HG03521 (cell line): ENCODE data around the gene SNORC.
"Not testable (repeated sequence)": the region's sequence is repeated elsewhere in the genome, so short reads cannot be mapped to it uniquely, and the experiment has no call there.

Source experiments
- ATAC-seq: cut with Tn5 transposase; IDR thresholded peaks from one replicate; pipeline ENCODE4 v1.9.1; 2021; ENCODE audit warnings: mild to moderate bottlenecking, moderate library complexity; ENCODE audit not compliant: unreplicated experiment

The SNORC gene

DNA sequence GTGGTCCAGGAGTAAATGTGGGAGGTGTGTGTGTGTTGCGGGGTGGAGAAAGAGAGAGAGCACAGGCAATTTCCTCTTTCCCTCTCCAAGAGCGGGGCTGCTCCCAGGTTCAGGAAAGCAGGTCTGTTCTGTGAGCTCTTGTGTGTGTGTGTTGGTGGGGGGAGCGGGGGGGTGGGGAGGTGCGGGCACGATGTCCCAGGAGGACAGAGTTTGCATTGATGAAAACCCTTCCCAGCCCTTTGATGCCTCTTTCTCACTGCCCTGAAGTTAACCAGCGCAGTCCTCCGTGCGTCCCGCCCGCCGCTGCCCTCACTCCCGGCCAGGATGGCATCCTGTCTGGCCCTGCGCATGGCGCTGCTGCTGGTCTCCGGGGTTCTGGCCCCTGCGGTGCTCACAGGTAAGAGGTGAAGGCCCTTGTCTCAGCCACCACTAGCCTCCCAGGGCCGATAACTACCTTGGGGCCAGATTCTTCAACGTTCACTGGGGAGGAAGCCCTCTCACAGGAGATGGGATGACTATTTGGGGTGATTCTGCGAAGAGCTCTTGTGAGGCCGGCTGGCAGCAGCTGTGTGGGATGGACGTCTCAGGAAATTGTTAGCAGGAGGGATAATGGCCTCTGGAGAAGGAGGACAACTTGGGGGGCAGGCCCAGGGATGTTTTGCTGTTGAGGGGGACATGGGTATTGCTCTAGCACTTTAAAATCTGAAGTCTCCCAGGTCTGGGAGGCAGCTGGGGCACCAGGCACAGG, at the start of gene SNORC:
SNORC (plus strand) TSS at position 247 of the 748 bp plus-strand sequence; CDS start at position 325, 78 bp downstream.
- no peak for ATAC-seq

DNA sequence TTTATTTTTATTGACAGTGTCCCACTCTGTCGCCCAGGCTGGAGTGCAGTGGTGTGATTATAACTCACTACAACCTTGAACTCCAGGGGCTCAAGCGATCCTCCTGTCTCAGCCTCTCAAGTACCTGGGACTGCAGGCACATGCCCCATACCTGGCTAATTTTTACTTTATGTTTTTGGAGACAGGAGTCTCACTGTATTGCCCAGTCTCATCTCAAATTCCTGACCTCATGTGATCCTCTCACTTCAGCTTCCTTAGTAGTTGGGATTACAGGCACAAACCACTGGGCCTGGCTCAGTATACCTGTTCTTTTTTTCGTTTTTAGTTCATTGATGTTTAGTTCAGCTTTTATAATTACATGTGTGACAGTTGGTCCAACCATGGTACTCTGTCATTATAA, 40.1 kb upstream of the SNORC start:
- no peak for ATAC-seq

GRCh38 chr2:232831496-232831895, 38.6 kb upstream of the SNORC start:
- ATAC-seq = no peak

GRCh38 chr2:232833830-232834229, 36.2 kb upstream of the SNORC start:
- ATAC-seq = no peak

DNA sequence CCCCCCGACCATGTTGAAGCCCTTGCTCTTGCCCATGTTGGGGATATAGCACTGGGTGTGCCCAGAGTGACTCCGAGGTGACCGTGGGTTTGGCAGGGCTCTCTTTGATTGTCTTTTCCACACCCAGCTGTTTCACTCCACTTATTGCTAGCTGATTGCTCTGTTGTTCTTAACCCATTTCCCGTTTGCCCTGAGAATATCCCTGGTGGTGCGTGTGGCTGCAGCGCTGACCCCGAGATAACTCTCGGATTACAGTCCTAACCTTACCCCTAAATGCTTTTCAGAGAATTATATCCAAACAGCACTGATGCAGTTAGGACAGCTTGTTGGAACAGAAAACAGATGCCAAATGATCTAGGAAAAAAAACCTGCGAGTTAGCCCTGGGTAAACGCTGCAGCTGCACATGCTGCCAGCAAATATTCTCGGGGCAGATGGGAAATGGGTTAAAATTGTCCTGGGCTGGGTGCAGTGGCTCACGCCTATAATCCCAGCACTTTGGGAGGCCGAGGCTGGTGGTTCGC, 34.3 kb upstream of the SNORC start:
- no peak for ATAC-seq

- no peak for ATAC-seq
Measured at GRCh38 chr2:232836934-232837333, 33.1 kb upstream of the SNORC start.

- peak; percentile 59 for ATAC-seq
Measured at GRCh38 chr2:232838406-232838874, 31.6 kb upstream of the SNORC start.

DNA sequence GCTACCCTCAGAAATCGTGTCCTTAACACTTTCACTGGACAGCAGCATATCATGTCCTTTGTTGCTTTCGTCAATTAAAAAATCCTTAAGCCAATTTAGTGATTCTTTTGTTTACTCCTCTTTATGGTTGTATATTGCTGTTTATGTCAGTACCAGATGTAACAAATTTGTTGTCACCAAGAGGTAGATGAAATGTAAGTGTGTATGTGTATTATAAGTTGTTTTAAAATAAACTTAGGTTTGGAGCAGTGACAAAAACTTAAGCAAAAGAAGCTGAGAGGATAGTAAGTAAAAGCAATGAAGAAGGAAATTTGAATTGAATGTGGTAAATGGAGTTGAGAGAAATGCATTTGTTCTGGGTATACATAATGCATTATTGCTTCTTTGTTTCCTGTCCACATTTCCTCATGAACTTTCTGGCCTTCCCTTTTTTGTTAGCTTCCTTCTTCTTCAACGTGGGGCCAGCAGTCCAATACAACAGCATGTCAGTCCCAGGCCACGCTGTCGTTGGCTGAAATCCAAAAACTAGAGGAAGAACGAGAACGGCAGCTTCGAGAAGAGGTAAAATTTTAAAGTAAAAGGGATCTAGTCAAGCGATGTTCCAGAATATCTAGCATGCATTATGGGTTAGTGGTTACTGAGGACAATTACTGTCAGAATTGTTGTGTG, 30.5 kb upstream of the SNORC start:
- ATAC-seq = no peak

- no peak for ATAC-seq
Measured at GRCh38 chr2:232842689-232843088, 27.4 kb upstream of the SNORC start.

- ATAC-seq = no peak
Measured at GRCh38 chr2:232843834-232844233, 26.2 kb upstream of the SNORC start.

- no peak for ATAC-seq
Measured at GRCh38 chr2:232846055-232846454, 24.0 kb upstream of the SNORC start.

DNA sequence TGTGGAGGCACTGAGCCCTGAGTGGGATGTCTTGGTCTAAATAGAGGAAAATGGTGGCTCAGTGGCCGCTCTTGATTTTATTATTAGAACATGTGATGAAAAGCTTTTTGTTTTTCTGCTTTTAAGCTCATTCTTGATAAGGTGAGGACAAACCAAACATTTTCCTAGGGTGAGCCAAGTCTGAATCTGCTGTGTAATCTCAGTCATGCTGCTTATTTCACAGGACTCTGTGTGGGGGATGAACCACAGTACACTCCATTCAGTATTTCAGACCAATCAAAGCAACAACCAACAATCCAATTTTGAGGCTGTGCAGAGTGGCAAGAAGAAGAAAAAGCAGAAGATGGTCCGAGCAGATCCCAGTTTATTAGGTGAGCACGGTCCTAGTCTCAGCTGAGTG, 20.0 kb upstream of the SNORC start:
- ATAC-seq = no peak

DNA sequence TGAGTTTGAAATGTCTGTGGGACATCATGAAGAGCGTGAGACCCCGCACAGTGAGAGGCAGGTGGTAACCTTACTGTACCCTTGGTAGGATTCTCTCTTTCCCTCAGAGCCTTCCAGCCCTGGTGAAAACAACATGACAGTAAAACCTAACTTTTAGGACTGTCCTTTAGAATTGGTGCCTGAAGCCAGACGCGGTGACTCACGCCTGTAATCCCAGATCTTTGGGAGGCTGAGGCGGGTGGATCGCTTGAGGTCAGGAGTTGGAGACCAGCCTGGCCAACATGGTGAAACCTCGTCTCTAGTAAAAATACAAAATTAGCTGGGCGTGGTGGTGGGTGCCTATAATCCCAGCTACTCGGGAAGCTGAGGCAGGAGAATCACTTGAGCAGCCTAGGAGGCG, 18.0 kb upstream of the SNORC start:
- not testable (repeated sequence) for ATAC-seq

- no peak for ATAC-seq
Measured at GRCh38 chr2:232852676-232853075, 17.4 kb upstream of the SNORC start.

GRCh38 chr2:232854082-232854481, 16.0 kb upstream of the SNORC start:
- ATAC-seq = no peak

DNA sequence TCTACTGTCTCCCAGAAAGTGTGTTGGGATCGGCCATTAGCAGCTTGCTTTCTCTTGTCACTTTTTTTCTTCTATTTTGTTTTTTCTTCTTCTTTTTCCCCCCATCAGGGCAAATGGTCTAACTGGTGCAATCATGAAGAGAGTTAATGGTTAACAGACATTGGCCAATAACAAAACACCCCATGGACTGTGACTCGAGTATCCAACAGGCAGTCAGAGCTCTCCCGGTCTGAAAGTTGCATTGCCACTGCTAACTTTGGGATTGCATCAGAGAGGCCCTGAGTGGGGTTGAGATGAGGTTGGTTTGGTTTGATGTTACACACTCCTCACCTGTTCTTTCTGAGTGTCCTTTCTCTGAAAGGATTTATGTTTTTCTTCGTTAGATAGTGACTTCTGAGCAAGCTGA, 12.9 kb upstream of the SNORC start:
- no peak for ATAC-seq

DNA sequence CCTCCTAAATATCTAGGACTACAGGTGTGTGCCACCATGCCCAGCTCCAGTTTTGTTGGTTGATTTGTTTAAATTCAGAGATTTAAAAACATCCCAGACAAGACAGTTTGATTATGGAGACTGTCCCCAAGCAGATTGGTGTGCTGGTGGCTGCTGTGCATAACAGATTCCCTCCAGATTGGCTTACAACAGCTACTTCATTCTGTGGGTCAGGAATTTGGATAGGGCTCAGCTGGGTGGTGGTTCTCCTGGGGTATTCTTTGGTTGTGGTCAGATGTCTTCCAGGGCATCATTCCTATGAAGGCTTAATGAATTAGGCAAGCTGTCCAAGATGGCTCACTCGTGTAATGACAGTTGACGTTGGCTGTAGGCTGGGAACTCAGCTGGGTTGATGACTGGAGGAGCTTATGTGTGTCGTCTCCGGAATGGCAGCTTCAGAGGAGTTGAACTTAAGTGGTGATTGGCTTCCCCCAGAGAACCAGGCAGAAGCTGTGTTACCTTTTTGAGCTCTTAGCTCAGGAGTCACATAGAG, 10.6 kb upstream of the SNORC start:
- no peak for ATAC-seq

DNA sequence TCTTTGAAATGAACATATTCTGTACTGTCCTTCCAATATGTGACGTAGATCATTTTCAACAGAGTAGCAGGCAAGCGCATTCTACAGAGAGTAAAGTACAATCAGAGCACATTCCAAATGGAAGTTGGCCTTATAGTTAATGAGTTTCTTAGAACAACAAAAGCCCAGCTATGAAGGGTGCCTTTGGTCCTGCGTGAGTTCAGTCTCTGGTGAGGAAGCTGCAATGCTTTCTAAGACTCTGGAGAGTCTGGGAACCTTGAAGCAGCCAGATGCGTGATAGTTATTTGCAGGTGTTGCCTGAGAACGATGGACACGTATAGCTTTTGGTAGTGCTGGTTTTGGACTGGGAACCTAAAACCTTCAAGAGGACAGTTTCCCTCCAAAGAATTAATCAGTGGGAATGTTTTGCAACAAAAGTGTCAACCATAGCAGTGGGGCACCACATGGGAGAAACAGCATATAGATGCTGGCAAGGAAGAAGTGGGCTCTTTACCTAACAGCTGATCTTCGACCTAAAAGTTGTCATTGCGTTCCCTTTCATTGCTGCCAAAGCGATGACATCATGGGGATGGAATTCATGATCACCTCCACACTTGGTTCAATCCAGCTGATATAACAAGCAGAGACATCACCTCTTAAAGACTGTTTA, 9.3 kb upstream of the SNORC start:
- no peak for ATAC-seq

- ATAC-seq = no peak
Measured at GRCh38 chr2:232861353-232861752, 8.7 kb upstream of the SNORC start.

- no peak for ATAC-seq
Measured at GRCh38 chr2:232863996-232864395, 6.1 kb upstream of the SNORC start.

DNA sequence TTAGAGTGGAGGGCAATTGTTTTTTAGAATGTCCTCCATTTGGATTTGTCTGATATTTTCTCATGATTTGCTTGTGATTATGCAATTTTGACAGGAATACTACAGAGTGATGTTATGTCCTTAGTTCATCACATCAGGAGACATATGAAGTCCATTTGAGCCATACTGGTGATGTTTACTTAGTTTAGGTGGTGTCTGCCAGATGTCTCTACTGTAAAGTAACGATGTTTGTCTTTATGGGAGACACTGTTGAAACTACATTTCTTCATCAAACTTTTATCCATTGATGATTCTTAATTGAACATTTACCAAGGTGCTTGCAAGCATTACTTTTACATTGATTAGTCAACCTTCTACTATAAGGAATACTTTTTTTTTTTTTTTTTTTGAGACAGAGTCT, 4.9 kb upstream of the SNORC start:
- no peak for ATAC-seq
